Inflammatory macrophage (primary cell): ENCODE results near the gene TNFRSF8.
A peak's percentile ranks its signal among the peaks of the same experiment; 100 is the strongest.

ENCODE experiments used
- DNase-seq, 2 donors: peaks; one replicate each; pipeline ENCODE4 v3.0.0-alpha.2; 2020 to 2022

Gene TNFRSF8

GRCh38 chr1:12143631-12144155 is 80.6 kb downstream of the TNFRSF8 start:
- DNase-seq = peak; percentile 98 to 99

DNA sequence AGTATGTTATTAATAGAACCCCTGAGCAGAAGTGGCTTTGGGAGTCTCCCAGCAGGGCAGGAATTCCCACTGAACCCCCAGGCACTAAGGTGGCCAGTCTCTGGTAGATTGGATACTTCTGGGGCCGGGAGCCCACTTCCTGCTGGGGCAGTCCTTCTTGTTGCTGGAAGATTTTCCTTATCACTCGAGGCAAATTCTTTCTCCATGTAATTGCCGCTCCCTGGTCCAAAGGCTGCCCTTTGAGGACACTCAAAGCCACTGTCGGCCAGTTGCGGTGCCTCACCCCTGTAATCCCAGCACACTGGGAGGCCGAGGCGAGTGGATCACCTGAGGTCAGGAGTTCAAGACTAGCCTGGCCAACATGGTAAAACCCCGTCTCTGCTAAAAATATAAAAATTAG is 81.1 kb downstream of the TNFRSF8 start:
- DNase-seq = no peak

- no peak for DNase-seq
These were observed 81.9 kb downstream of the TNFRSF8 start for GRCh38 chr1:12144969-12145368.

DNA sequence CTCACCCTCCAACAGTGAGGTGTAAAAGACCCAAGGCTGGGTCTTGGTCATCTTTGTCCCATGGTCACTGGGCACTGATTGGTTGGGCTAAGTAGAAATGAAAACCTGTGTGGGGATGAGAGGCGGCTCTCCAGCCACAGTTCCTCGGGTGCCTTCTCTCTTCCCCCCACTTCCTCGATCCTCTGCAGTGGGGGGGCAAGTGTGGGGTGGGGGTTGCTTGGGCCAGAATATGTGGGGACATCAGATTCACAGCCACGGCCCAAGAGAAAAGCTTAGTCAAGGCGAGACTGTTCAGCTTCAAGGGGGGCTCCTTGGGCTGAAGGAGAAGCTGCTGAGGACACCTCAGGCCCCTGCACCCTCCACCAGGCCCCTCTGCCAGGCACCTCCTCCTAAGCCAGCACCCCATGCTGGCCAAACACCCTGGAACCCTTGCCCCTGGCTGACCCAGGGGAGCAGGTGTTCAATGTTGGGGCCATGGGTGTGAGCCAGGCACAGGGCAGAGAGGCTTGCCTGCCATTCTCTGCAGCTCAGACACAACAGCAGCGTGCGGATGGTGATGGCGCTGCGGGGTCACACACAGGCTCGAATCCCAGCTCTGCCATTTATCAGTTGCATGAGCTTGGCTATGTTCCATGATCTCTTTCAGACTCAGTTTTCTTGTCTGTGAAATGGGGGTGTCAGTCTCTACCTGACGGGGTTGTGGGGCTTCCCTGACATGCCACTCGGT is 82.7 kb downstream of the TNFRSF8 start:
- DNase-seq = no peak

- no peak for DNase-seq
These were observed 83.4 kb downstream of the TNFRSF8 start for GRCh38 chr1:12146343-12147112.

DNA sequence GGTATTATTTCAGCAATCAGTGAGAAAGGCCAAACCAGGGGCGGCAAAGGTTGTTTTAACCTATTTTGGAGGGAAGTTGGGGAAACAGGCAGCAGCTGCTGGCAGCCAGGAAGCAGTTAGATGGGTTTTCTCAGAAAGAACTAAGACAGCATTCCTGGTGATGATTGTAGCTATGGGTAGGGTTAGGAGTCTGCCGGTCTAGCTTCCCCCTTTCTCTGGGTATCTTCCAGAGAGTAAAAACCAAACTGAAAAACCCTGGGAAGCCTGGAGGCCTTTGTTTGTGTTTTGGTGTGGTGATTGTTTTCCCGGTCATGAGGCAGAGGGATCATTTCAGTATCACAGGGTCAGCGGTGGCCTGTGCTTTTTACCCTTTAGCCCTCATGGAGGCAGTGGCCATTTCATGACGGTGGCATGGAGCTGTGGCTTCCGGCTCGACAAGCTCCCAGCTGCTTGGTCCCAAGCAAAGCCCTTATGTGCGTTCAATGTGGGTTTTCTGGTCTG is 84.1 kb downstream of the TNFRSF8 start:
- no peak for DNase-seq

GRCh38 chr1:12148160-12148957 is 85.3 kb downstream of the TNFRSF8 start:
- no peak for DNase-seq

GRCh38 chr1:12148958-12149790 is 86.1 kb downstream of the TNFRSF8 start:
- no peak for DNase-seq

DNA sequence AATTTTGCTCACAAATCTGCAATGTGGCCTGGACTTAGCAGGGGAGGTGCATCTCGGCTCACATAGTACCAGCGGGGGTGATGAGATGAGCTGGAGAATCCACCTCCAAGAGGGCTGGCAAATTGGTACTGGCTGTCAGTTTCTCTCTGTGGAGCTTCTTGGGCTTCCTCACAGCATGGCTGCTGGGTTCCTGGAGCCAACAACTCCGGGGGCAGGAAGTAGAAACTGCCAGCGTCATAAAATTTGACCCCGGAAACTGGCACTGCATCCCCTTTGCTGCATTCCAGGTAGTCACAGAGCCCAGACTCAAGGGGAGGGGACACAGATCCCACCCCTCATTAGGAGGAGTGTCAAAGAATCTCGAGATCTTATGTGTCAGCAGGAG is 86.7 kb downstream of the TNFRSF8 start:
- DNase-seq = no peak

GRCh38 chr1:12150456-12151200 is 87.5 kb downstream of the TNFRSF8 start:
- peak; percentile 60 to 64 for DNase-seq

DNA sequence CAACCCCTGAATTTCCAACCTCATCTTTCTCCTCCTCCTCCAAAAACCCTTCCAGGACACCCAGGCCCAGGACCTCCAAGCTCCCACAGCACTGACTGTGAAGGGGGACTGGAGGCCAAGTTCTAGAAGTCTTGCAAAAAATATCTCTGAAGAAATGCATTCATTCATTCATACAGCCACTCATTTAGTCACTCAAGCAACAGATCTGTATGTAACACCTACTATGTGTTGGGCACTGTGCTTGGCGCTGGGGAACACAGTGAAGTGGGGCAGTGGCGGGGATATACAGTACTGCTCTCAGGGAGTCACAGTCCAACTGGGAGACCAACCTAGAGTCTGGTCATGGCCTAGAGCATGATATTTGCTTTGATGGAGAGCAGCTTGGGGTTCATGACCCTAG is 88.4 kb downstream of the TNFRSF8 start:
- DNase-seq = no peak

- DNase-seq = no peak
These were observed 89.2 kb downstream of the TNFRSF8 start for GRCh38 chr1:12152113-12152891.

GRCh38 chr1:12153181-12153785 is 90.2 kb downstream of the TNFRSF8 start:
- peak; percentile 90 to 95 for DNase-seq

- no peak for DNase-seq
These were observed 92.2 kb downstream of the TNFRSF8 start for GRCh38 chr1:12155328-12155727.

DNA sequence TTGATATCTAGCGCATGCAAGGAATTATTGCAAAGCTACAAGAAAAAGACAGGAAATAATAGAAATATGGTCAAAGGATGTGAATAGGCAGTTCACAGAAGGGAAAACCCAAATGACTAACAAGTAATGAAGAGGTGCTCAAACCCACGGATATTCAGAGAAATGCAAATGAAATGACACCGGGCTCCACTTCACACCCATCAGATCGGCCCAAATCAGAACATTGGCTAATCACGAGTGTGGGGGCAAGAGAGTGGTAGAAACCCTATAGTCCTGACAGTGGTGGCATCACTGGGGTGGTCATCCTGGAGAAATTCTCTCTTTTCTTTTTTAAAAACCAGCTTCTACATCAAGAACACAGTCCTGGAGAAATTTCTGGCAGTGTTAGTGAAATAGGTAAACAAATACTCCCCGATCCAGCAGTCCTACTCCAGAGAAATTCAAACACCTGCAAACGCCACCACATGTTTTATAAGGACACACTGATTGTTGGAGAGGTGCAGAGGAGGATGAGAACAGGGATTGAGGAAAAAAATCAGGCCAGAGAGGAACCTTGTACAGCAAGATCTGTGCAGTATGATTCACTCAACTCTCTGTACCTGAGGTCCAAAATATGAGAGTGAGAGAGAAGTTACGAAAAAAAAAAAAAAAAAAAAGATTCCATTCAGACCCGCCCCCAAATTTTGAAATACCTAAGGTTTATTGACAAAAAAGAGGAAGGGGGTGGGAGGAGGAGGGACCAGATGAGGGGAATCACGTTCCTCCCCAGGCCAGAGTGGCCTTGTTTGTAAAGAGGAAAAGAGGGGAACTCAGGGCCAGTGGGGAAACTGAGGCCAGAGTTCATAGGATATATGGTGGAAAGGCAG is 94.5 kb downstream of the TNFRSF8 start:
- peak; percentile 58 to 87 for DNase-seq

GRCh38 chr1:12158357-12159092 is 95.4 kb downstream of the TNFRSF8 start:
- DNase-seq = no peak

- no peak for DNase-seq
These were observed 96.7 kb downstream of the TNFRSF8 start for GRCh38 chr1:12159816-12160215.

- DNase-seq = no peak
These were observed 98.2 kb downstream of the TNFRSF8 start for GRCh38 chr1:12161324-12161661.
